ENCODE results near the gene KSR1.
"Not testable (repeated sequence)": the region's sequence is repeated elsewhere in the genome, so short reads cannot be mapped to it uniquely, and the experiment has no call there.

KSR1 gene

DNA sequence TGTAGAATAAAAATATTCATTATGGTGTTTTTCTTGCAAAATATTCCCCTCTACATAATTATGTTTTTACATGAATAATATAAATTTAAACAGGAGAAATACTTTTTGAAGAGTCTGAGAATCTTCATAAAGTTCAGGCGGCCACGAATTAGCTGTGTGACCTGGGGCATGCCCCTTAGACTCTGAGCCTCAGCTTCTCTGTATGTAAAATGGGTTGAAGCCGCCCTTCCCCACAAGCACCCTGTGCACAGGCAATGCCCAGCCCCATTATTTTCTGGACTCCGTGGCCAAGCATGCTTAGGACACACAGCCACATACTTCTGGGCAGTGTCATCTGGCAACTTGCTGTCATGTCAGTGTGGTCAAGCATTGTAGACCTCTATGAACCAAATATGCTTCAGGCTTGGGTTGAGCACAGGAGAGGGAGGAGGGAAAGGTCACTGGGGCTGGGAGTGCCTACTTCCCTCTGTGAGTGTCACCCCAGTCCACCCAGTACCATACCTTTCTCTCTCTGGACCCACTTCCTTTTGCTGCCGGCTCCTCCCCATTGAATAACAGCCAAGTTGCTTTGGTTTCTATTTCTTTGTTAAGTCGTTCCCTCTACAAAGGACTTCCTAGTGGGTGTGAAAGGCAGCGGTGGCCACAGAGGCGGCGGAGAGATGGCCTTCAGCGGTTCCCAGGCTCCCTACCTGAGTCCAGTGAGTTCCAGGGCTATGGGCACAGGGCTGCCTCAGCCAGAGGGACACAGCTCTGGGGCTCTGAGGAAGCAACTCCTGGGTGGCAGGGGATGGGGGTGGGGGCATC, 174.6 kb downstream of the KSR1 start, which contains the start of gene LGALS9:
Gene LGALS9 (plus strand): TSS at position 582 of the 804 bp plus-strand sequence. CDS start 78 bp downstream, at position 660.
- no peak within 1 kb of the TSS for H3K27ac ChIP-seq
- TF ChIP-seq, protein P1, sequence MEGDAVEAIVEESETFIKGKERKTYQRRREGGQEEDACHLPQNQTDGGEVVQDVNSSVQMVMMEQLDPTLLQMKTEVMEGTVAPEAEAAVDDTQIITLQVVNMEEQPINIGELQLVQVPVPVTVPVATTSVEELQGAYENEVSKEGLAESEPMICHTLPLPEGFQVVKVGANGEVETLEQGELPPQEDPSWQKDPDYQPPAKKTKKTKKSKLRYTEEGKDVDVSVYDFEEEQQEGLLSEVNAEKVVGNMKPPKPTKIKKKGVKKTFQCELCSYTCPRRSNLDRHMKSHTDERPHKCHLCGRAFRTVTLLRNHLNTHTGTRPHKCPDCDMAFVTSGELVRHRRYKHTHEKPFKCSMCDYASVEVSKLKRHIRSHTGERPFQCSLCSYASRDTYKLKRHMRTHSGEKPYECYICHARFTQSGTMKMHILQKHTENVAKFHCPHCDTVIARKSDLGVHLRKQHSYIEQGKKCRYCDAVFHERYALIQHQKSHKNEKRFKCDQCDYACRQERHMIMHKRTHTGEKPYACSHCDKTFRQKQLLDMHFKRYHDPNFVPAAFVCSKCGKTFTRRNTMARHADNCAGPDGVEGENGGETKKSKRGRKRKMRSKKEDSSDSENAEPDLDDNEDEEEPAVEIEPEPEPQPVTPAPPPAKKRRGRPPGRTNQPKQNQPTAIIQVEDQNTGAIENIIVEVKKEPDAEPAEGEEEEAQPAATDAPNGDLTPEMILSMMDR (IDR thresholded peaks at IDR 0.05) = no peak
- no peak for TF ChIP-seq ZFX (IDR thresholded peaks at IDR 0.05; ENCODE audit: borderline replicate concordance)

DNA sequence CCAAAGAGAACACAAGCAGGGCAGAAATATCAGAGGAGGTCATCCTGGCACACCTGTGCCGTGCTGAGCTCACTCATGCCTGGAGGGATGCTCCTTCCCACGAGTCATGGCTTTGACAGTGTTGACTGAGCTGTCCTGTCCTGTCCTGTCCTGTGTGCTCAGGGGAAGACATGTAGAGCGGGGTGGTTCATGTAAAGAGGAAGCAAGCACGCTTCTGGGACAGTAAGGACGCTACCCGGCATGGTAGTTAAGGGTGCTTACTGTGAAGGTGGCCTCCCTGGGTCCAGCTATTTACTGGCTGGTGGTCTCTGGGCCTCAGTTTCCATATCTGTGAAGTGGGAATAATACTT, 175.1 kb downstream of the KSR1 start:
- TF ChIP-seq ZFX (IDR thresholded peaks at IDR 0.05; ENCODE audit: borderline replicate concordance) = no peak
- TF ChIP-seq, protein P1 (IDR thresholded peaks at IDR 0.05) = no peak
- no peak overlapping the region for H3K27ac ChIP-seq

DNA sequence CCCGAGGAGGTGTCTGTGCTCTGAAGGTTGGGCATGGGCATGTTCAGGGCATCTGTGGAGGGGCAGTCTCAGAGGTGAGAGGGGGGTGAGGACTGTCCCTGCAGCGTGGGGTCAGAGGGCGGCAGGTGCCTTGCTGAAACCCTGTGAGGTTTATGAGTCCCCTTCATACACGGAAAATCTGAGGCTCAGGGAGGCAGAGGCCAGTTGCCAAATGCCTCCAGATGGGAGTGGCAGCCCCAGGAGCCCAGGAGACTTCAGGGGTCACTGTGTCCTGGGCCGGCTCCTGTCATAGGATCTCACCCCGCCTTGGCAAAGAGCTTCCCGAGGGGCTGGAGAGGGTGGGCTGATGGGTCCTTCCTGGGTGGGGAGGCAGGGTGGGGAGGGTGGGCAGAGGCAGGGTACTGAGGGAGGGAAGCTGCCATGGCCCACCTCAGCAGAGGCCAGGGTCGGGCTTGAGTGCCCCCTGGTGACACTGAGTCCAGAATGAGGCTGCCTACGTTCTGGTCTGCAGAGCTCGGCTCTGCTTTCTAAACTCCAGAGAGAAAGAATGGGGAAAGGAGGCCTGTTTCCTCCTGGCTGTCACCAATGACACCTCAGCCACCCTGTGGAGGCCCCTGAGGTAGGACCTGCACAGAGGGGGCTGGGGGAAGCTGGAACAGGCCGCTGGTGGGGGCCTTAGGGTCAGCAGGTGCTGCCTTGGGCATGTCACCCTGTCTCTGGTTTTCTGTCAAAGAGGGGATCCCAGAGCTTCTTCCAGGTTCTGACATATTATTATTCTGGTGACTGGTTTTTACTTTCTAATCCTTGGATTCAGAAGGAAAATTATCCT, 175.9 kb downstream of the KSR1 start:
- TF ChIP-seq, protein P1 (IDR thresholded peaks at IDR 0.05) = no peak
- no peak for TF ChIP-seq ZFX (IDR thresholded peaks at IDR 0.05; ENCODE audit: borderline replicate concordance)
- H3K27ac ChIP-seq = no peak overlapping the region

DNA sequence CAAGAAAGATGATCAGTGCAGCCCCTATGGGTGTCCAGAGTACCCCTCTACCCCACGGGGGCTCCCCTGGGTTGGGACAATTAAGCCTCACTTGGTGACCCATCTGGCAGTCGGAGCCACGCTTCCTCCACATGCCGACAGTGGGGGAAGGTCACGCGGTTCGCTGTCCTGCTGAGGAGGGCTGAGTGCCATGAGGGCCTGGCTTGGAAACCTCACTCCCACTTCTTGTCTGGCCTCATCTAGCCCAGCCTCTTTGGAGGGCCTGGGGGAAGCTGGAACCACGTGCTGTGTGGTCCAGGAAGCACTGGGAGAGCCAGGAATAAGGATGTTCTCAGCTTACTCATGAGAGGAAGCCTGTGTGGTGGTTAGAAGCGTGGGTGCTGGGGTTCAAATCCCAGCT, 176.5 kb downstream of the KSR1 start:
- not testable (repeated sequence) for H3K27ac ChIP-seq

DNA sequence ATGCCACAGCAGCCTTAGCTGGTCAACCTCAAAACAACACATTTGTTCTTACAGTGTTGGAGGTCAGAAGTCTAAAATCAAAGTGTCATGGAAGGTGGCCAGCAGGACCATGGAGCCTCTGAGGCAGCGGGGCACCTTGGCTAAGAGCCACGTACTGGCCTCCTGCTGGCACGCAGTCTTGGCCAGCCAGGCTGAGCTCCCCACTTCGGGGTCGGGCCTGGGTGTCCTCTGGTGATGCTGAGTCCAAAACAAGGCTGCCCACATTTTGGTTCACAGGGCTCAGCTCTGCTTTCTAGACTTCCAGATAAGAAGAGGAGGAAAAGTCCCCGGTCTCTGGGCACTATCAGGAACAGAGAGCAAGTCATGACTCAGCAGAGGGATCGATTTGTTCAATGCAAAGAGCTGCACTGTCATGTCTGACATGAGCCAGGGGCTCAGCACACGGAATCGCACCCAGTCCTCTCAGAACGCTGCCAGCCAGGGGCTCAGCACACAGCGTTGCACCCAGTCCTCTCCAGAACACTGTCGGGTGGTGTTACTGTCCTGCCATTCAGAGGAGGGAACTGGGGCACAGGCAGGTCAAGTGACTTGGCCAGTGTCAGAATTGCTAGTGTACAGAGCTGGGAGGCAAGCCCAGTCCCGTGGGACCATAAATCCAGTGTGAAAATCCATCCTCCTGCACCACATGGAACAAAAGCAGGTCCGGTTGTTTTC, 177.2 kb downstream of the KSR1 start:
- TF ChIP-seq, protein P1 (IDR thresholded peaks at IDR 0.05) = no peak
- no peak overlapping the region for H3K27ac ChIP-seq

DNA sequence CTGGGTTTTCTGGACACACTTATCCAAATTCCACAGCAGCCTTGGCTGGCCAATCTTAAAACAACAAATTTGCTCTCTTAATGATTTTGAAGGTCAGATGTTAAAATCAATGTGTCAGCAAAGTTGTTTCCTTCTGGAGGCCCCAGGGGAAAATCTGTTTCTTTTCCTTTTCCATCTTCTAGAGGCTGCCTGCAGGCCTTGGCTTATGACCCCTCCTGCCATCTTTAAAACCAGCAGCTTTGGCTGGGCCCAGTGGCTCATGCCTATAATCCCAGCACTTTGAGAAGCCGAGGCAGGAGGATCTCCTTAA, 177.7 kb downstream of the KSR1 start:
- no peak overlapping the region for H3K27ac ChIP-seq
- no peak for TF ChIP-seq ZFX (IDR thresholded peaks at IDR 0.05; ENCODE audit: borderline replicate concordance)
- TF ChIP-seq, protein P1 (IDR thresholded peaks at IDR 0.05) = no peak

DNA sequence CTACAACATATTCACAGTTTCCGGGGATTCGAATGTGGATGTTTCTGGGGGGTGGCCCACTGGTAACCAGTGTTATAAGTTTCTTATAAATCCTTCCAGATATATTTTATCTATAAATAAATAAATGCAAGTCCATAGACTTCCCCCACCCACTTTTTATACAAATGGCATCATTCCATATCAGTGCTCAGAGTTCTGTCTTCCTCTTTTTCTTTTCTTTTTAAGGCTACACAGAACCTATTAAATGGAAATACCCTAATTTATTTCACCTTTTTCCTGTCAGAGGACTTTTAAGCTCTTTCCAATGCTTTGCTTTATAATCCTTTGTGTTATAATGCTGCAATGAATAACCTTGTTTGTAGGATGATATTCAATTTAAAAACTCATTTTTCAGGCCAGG, 178.5 kb downstream of the KSR1 start:
- TF ChIP-seq, protein P1 (IDR thresholded peaks at IDR 0.05) = no peak
- no peak for TF ChIP-seq ZFX (IDR thresholded peaks at IDR 0.05; ENCODE audit: borderline replicate concordance)
- no peak overlapping the region for H3K27ac ChIP-seq

All from 22Rv1 (cell line).